Activated naive CD8-positive, alpha-beta T cell treated with anti-CD3 and anti-CD28 coated beads for 36 hours (primary cell): ENCODE data around the gene PLEKHA6. TPM values are rescaled to one million over a fixed set of nuclear protein-coding genes. Genes with fewer than 3 reads are reported as not detected.

ENCODE experiments used
- DNase-seq: peaks from one replicate; pipeline ENCODE4 v3.0.0; 2021
- H3K27ac Mint-ChIP-seq: one replicate; pipeline ENCODE4 v1.8.0; 2022; ENCODE audit warnings: mild to moderate bottlenecking, moderate library complexity, mixed read lengths
- H3K27me3 Mint-ChIP-seq: one replicate; pipeline ENCODE4 v1.8.0; 2022; ENCODE audit warnings: mild to moderate bottlenecking, mixed read lengths
- H3K36me3 Mint-ChIP-seq: one replicate; pipeline ENCODE4 v1.8.0; 2021; ENCODE audit warnings: mild to moderate bottlenecking, mixed read lengths
- H3K4me1 Mint-ChIP-seq: one replicate; pipeline ENCODE4 v1.8.0; 2021; ENCODE audit warnings: mixed read lengths
- H3K4me3 Mint-ChIP-seq: one replicate; pipeline ENCODE4 v1.8.0; 2022; ENCODE audit warnings: mild to moderate bottlenecking, moderate library complexity, mixed read lengths
- H3K9me3 Mint-ChIP-seq: one replicate; pipeline ENCODE4 v1.8.0; 2022; ENCODE audit warnings: mixed read lengths
- total RNA-seq, 2 experiments: library from RNA; stranded (reverse); gene quantifications; one replicate each; pipeline ENCODE4 v1.2.3, GENCODE V29; 2021

The PLEKHA6 gene
- total RNA-seq, 2 experiments from 2014 or later: 0.74 to 1.5 TPM

DNA sequence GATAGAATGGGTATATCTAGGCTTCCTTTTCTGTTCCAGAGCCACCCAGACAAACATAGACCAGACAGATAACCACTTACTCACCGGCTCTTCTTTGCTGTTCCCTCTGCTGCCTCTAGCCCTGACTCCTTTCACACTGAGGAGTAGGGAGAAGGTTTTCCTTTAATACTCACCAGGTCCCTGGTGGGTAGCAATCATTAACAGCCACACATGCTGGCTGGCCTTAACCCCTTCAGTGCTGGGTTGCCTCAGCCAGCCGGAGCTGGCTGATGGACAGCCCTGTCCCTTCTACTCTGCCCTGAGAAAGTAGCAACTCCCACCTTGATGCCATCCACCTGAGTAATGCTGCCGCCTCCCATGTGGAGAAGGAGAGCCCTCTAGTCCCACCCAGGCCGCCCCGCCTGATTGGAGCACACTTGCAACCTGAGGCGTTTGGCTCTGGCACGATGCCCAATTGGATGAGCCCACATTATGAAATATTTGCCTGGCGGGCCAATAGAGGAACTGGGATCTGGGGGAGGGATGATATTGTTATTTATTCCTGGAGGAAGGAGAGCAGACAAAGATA lies 71.6 kb downstream of the PLEKHA6 start:
- no peaks in the 10 kb centered on the region for H3K9me3 Mint-ChIP-seq
- H3K27ac Mint-ChIP-seq: no peak overlapping the region
- H3K27me3 Mint-ChIP-seq: peaks cover 3% of the 10 kb centered on the region
- H3K36me3 Mint-ChIP-seq: no peaks in the 10 kb centered on the region
- no peak overlapping the region for H3K4me3 Mint-ChIP-seq
- no peak for DNase-seq
- H3K4me1 Mint-ChIP-seq: peaks cover 22% of the 10 kb centered on the region

- Mint-ChIP-seq H3K4me1 (peaks cover 22% of the 10 kb centered on the region), H3K9me3 (no peaks in the 10 kb centered on the region), H3K27ac (peak overlapping the region; percentile 66), H3K27me3 (peaks cover 2% of the 10 kb centered on the region), H3K36me3 (no peaks in the 10 kb centered on the region), H3K4me3 (no peak overlapping the region)
- DNase-seq: no peak
Observed at GRCh38 chr1:204287466-204287891, 72.2 kb downstream of the PLEKHA6 start.

DNA sequence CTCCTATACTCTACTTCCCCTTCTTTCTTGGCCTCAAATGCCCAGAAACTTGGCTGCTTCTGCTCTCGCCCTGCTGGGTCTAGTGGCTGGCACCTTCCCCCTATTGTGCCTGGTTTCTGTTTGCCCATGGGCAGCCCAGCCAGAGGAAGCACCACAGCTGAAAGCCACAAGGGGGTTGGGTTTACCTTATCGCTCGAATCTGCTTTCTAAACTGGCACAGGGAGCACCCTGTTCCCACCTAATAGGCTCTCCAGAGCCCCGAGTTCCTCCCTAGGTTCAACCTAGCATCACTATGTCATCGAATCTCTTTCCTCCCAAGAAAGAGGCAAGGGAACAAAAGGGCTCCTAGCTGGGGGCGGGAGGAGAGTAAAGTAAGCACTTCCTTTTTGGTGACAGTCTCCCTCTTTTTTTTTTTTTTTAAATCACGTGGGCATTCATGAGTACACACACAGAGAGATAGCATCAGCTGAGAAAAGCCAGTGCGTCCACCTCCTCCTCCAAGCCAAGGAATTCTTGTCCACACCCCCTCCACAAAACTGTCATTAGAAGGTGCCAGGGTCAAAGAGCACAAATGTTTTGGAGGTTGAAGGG lies 72.8 kb downstream of the PLEKHA6 start:
- no peaks in the 10 kb centered on the region for H3K27me3 Mint-ChIP-seq
- peak overlapping the region; percentile 76 for H3K27ac Mint-ChIP-seq
- H3K36me3 Mint-ChIP-seq: no peaks in the 10 kb centered on the region
- peaks cover 22% of the 10 kb centered on the region for H3K4me1 Mint-ChIP-seq
- DNase-seq: peak; percentile 17
- no peaks in the 10 kb centered on the region for H3K9me3 Mint-ChIP-seq
- H3K4me3 Mint-ChIP-seq: peak overlapping the region; percentile 66

DNA sequence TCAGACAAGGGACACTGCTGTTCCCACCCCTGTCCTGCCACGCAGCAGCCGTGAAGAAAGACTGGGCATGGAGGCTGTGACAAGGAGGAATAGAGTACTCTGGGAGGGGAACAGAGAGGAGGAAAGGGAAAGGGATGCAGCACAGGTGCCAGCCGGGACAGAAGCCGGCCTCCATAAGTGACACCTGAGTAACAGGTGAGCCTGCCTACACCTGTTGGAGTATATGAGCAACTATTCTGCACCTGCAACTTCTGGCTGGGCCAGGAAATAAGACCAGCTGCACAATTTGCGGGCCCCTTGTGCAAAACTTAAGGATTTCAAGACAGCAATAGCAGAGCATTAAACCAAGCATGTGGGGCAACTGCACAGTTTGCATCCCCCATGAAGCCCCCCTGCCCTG lies 73.4 kb downstream of the PLEKHA6 start:
- peaks cover 22% of the 10 kb centered on the region for H3K4me1 Mint-ChIP-seq
- no peaks in the 10 kb centered on the region for H3K36me3 Mint-ChIP-seq
- no peaks in the 10 kb centered on the region for H3K27me3 Mint-ChIP-seq
- H3K27ac Mint-ChIP-seq: no peak overlapping the region
- no peak overlapping the region for H3K4me3 Mint-ChIP-seq
- no peak for DNase-seq
- no peaks in the 10 kb centered on the region for H3K9me3 Mint-ChIP-seq

DNA sequence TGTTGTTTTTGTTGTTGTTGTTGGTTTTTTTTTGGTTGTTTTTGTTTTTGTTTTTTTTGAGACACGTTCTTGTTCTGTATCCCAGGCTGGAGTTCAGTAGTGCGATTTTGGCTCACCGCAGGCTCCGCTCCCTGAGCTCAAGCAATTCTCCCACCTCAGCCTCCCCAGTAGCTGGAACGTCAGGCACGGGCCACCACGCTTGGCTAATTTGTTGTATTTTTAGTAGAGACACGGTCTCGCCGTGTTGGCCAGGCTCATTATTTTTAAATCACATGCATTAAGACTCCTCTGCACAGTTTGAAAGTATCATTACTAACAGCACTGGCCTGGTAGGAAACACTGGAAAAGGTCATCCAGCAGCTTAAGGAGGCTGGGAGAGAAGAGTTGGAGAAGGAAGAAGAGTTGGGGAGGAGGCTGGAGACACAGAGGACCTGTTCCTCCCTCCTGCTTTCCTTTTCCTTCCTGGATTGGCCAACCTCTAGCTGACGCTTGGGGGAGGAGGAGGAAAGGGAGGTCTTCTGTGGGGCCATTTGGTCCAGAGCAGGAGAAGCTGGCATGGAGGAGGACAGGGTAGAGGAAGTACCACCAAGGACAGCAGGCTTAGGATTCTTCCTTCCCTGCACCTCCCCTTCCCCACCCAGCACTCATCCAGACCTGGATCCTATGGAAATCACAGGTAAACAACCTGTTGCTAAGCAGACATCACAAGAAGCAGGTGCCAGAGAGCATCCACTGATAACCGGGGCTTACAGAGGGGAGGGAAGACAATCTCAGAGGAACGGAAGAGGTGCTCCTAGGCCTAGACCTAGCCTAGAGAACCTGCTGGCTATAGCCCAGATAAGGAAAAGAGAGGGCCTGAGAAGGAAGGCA lies 74.1 kb downstream of the PLEKHA6 start:
- Mint-ChIP-seq H3K36me3 (no peaks in the 10 kb centered on the region), H3K9me3 (no peaks in the 10 kb centered on the region), H3K27ac (no peak overlapping the region), H3K4me3 (no peak overlapping the region), H3K27me3 (no peaks in the 10 kb centered on the region), H3K4me1 (peaks cover 22% of the 10 kb centered on the region)
- no peak for DNase-seq

- Mint-ChIP-seq H3K4me1 (peaks cover 22% of the 10 kb centered on the region), H3K27me3 (no peaks in the 10 kb centered on the region), H3K4me3 (no peak overlapping the region), H3K36me3 (no peaks in the 10 kb centered on the region), H3K27ac (no peak overlapping the region), H3K9me3 (no peaks in the 10 kb centered on the region)
- DNase-seq: no peak
Observed at GRCh38 chr1:204284929-204285328, 74.8 kb downstream of the PLEKHA6 start.

DNA sequence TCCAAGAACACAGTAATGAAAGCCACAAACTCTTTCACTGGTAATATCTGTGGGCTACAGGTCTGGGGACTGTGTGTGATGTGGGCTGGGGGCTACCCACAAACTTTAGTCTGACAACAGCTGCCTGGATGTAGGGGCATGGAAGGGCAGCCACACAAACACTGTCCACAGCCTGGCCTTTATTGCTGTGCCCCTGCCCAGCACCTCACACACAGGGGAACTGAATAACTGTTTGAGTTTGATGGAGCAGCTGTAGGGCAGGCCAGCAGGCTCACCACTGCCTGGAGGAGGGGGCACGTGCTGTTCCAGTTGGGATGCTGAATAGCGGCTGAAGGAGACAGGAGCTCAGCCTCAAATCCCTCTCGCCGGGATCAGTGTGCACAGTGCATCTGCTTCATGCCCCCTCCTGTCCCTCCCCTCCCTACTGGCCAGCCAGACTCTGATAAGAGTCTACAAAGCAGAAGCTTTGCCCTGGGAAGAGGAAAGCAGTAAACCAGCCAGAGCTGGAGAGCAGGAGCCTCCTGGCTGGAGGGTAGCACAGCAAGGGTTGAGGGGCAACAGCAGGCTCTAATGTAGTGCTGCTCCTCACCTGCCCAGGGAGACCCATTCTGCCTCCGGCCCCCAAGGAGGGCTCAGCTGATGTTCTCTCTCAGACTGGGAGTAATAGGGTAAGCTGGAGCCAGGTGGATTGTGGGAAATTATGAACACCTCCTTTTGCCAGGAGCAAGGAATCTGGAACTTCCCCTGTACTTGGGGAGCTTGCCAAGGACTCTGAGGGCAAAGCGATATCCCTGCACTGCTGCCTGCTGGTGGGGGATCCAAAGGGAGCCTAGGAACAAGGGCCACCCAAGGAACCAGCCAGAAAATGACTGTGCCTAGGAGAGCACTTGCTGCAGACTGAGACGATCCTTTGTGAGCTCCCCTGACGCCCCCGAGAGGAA lies 75.7 kb downstream of the PLEKHA6 start:
- Mint-ChIP-seq H3K4me3 (no peak overlapping the region), H3K4me1 (peaks cover 22% of the 10 kb centered on the region), H3K27me3 (no peaks in the 10 kb centered on the region), H3K27ac (no peak overlapping the region), H3K36me3 (no peaks in the 10 kb centered on the region), H3K9me3 (no peaks in the 10 kb centered on the region)
- DNase-seq: no peak

- Mint-ChIP-seq H3K27me3 (no peaks in the 10 kb centered on the region), H3K36me3 (no peaks in the 10 kb centered on the region), H3K4me1 (peaks cover 19% of the 10 kb centered on the region), H3K9me3 (no peaks in the 10 kb centered on the region), H3K27ac (no peak overlapping the region), H3K4me3 (no peak overlapping the region)
- no peak for DNase-seq
Observed at GRCh38 chr1:204282761-204283221, 76.9 kb downstream of the PLEKHA6 start.

- no peak for DNase-seq
- H3K27me3 Mint-ChIP-seq: no peaks in the 10 kb centered on the region
- no peak overlapping the region for H3K27ac Mint-ChIP-seq
- H3K36me3 Mint-ChIP-seq: no peaks in the 10 kb centered on the region
- no peak overlapping the region for H3K4me3 Mint-ChIP-seq
- no peaks in the 10 kb centered on the region for H3K9me3 Mint-ChIP-seq
- H3K4me1 Mint-ChIP-seq: no peaks in the 10 kb centered on the region
Observed at GRCh38 chr1:204280099-204280961, 79.4 kb downstream of the PLEKHA6 start.

DNA sequence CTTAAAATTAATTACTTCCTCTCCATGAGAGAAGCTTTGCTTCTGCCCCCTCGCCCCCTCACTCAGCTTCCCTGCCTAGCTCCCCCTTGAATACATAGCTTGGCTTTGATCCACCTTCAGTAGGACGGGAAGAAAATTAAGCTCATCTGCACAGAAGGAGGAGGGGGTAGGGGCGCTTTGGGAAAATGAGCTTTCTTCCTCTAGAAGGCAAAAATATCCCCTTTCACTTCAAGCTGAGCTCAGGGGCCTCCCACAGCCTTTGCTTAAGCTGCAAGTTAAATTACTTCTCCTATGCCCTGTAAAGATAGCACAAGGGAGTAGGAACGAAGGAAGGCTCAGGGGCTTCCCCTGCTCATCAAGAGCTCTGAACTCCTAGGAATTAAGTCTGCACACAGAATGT lies 80.8 kb downstream of the PLEKHA6 start:
- Mint-ChIP-seq H3K27ac (no peak overlapping the region), H3K4me1 (no peaks in the 10 kb centered on the region)

DNA sequence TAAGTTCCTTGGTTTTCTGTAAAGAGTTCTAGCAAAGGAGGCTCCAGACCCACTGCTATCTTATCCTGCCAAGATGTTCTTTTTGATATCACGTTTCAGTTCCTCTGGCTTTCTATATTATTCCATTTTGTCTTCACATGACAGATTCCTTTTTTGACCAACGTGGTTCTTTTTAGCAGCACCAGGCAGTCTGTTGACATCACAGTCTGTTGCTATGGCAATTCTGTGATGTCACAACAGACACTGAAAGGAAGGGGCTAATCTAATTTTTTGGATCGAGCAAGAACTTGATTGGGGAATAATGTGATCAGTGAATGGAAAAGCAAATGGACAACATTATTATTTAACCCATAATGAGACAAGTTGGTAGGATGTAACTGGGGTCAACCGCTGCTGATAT lies 81.5 kb downstream of the PLEKHA6 start:
- Mint-ChIP-seq H3K4me3 (no peak overlapping the region), H3K9me3 (no peaks in the 10 kb centered on the region), H3K27ac (no peak overlapping the region), H3K27me3 (no peaks in the 10 kb centered on the region), H3K36me3 (no peaks in the 10 kb centered on the region), H3K4me1 (no peaks in the 10 kb centered on the region)
- no peak for DNase-seq

More for the DNA sequence above, 80.8 kb downstream of the PLEKHA6 start:
- no peaks in the 10 kb centered on the region for H3K9me3 Mint-ChIP-seq
- H3K27me3 Mint-ChIP-seq: no peaks in the 10 kb centered on the region
- no peak overlapping the region for H3K4me3 Mint-ChIP-seq
- no peak for DNase-seq
- H3K36me3 Mint-ChIP-seq: no peaks in the 10 kb centered on the region

DNA sequence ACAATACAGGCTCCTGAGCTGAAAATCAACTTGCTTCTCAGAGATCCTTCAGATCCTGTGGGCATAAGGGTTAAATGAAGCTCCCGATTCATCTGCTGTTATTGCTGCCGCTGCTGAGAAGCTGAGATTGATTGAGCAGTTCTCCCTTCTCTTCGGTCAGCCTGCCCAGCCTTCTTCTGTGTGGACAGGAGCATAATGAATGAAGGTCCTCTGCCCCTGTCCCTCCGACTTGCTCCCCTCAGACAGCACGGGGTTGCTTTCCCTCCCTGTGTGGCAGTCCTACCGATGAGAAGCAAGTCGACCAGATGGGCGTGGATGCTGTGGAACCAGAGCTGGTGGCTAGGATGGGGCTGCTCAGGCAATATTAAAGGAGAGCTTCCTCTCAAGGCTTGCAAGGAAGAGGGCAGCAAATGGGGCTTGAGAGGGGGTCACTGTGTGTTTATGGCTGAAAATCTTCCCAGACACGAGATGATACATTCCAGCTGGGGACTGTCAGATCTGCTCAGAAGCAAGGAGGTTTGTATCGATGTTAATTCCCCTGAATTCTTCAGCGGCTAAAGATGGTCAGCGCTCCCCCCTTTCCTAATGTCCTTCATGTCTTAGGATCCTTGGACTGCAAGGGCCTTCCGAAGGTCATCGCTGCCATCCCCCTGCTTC lies 82.0 kb downstream of the PLEKHA6 start:
- no peak overlapping the region for H3K4me3 Mint-ChIP-seq
- no peaks in the 10 kb centered on the region for H3K4me1 Mint-ChIP-seq
- H3K9me3 Mint-ChIP-seq: no peaks in the 10 kb centered on the region
- H3K27ac Mint-ChIP-seq: no peak overlapping the region
- H3K36me3 Mint-ChIP-seq: no peaks in the 10 kb centered on the region
- H3K27me3 Mint-ChIP-seq: no peaks in the 10 kb centered on the region
- no peak for DNase-seq

DNA sequence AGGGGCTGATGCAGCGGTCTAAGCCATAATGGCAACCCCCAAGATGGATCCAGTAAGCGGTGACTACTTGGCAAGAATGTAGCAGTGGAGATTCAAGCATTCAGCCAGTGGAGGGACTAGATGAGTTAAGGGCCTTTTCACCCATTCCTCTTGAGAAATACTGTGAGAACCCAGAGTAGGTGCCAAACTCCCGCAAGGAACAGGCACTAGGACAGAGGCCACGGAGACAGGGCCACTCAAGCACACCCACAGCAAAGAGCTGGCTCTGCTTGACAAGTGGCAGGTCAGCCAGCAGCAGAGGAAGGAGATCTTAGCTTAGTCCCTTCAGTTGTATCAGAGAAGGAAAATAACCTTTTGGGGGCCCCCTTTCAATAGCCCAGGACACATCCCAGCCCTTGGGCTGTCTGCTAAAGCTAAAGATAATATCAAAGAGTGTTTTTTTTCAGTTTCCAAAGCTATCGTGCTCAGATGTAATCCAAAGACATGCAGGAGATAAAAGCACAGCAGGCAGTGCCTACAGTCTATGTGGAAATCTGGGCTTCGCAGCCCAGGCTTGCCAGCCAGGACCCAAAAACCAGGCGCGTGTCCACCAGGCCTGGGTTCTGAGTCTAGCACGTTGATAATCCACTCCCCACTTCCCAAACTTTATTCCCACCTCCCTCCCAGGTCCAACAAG lies 83.9 kb downstream of the PLEKHA6 start:
- no peaks in the 10 kb centered on the region for H3K36me3 Mint-ChIP-seq
- H3K27ac Mint-ChIP-seq: no peak overlapping the region
- no peaks in the 10 kb centered on the region for H3K27me3 Mint-ChIP-seq
- DNase-seq: no peak
- no peaks in the 10 kb centered on the region for H3K9me3 Mint-ChIP-seq
- H3K4me3 Mint-ChIP-seq: no peak overlapping the region
- no peaks in the 10 kb centered on the region for H3K4me1 Mint-ChIP-seq
